WI38 (cell line): Measurements from ENCODE around the gene CHRM1.

ENCODE experiments used
- H3K4me3 ChIP-seq: 2 replicates; pipeline ENCODE4 v1.5.1; 2011; ENCODE audit warnings: low read depth, mild to moderate bottlenecking, control low read depth, low read length
- TF ChIP-seq, protein P1 (sequence below): IDR thresholded peaks from 2 replicates; pipeline ENCODE4 v1.5.1; 2012; ENCODE audit warnings: low read depth, mild to moderate bottlenecking, control low read depth, low read length

CHRM1 gene

DNA sequence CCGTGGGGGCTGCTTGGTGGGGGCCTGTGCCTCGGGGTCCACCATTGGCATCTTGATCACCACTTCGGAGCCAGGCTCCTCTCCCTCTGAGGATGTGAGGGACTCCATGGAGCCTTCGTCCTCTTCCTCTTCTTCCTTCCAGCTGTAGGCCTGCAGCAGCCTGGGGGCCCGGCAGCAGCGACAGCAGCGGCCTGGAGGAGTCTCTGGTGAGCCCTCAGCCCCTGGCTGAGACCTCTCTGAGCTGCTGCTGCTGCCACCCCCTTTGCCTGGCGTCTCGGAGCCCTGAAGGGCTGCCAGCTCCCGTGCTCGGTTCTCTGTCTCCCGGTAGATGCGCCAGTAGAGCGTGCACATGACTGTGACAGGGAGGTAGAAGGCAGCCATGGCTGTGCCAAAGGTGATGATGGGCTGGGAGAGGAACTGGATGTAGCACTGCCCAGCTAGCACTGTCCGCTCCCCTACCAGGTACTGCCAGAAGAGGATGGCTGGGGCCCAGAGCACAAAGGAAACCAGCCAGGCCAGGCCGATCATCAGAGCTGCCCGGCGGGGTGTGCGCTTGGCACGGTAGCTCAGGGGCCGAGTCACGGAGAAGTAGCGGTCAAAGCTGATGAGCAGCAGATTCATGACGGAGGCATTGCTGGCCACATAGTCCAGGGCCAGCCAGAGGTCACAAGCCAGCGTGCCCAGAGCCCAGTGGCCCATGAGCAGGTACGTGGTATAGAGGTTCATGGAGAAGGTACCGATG, 10.9 kb downstream of the CHRM1 start:
- TF ChIP-seq, protein P1, sequence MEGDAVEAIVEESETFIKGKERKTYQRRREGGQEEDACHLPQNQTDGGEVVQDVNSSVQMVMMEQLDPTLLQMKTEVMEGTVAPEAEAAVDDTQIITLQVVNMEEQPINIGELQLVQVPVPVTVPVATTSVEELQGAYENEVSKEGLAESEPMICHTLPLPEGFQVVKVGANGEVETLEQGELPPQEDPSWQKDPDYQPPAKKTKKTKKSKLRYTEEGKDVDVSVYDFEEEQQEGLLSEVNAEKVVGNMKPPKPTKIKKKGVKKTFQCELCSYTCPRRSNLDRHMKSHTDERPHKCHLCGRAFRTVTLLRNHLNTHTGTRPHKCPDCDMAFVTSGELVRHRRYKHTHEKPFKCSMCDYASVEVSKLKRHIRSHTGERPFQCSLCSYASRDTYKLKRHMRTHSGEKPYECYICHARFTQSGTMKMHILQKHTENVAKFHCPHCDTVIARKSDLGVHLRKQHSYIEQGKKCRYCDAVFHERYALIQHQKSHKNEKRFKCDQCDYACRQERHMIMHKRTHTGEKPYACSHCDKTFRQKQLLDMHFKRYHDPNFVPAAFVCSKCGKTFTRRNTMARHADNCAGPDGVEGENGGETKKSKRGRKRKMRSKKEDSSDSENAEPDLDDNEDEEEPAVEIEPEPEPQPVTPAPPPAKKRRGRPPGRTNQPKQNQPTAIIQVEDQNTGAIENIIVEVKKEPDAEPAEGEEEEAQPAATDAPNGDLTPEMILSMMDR: no peak
- no peak overlapping the region for H3K4me3 ChIP-seq

GRCh38 chr11:62909107-62909894, 11.9 kb downstream of the CHRM1 start:
- no peak overlapping the region for H3K4me3 ChIP-seq
- TF ChIP-seq, protein P1: peak; percentile 61

- TF ChIP-seq, protein P1: no peak
- H3K4me3 ChIP-seq: no peak overlapping the region
Observed at GRCh38 chr11:62908468-62909072, 12.6 kb downstream of the CHRM1 start.

- H3K4me3 ChIP-seq: peak overlapping the region; percentile 9; the same call in 1 of the 2 replicates
- TF ChIP-seq, protein P1: peak; percentile 99
Observed at GRCh38 chr11:62905927-62906531, 15.1 kb downstream of the CHRM1 start.

DNA sequence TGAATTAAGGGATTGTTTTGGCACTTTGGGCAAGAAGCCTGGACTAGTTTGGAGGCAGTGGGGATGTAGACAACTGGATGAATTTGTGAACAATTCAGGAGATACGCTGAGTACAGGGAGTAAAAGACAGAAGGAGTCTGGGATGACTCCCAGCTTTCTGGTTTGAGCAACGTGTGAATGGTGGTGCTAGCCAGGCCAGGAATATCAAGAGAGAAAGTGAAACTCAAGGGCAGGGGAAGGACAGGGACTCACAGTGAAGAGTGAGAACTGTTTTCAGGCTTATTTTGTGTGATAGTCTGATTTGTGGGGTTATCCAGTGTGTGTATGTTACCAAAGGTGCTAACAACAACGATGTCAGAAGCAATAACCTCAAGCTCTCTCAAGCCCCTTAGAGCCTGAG, 15.9 kb downstream of the CHRM1 start:
- peak overlapping the region; percentile 9; the same call in 1 of the 2 replicates for H3K4me3 ChIP-seq
- TF ChIP-seq, protein P1: no peak

- H3K4me3 ChIP-seq: no peak overlapping the region
- TF ChIP-seq, protein P1: no peak
Observed at GRCh38 chr11:62902932-62903331, 18.2 kb downstream of the CHRM1 start.
